Osteocyte (in vitro differentiated cells): Measurements from ENCODE around the gene FAF2. TPM values are rescaled to one million over a fixed set of nuclear protein-coding genes. Genes with fewer than 3 reads are reported as not detected.

Experiments
- DNase-seq: peaks from one replicate; pipeline ENCODE4 v3.0.0; 2021; ENCODE audit warnings: mixed read lengths; ENCODE audit not compliant: unreplicated experiment; ENCODE audit errors: extremely low spot score
- H3K27ac Mint-ChIP-seq: one replicate; pipeline ENCODE4 v1.8.0; 2021; ENCODE audit warnings: mild to moderate bottlenecking, mixed read lengths; ENCODE audit not compliant: unreplicated experiment
- H3K27me3 Mint-ChIP-seq: one replicate; pipeline ENCODE4 v1.8.0; 2021; ENCODE audit warnings: mixed read lengths; ENCODE audit not compliant: unreplicated experiment
- H3K36me3 Mint-ChIP-seq: one replicate; pipeline ENCODE4 v1.8.0; 2021; ENCODE audit warnings: mixed read lengths; ENCODE audit not compliant: unreplicated experiment
- H3K4me1 Mint-ChIP-seq: one replicate; pipeline ENCODE4 v1.8.0; 2021; ENCODE audit warnings: mixed read lengths; ENCODE audit not compliant: unreplicated experiment
- H3K4me3 Mint-ChIP-seq: one replicate; pipeline ENCODE4 v1.8.0; 2021; ENCODE audit warnings: mild to moderate bottlenecking, moderate library complexity, mixed read lengths; ENCODE audit not compliant: unreplicated experiment
- H3K9me3 Mint-ChIP-seq: one replicate; pipeline ENCODE4 v1.8.0; 2021; ENCODE audit warnings: mixed read lengths; ENCODE audit not compliant: unreplicated experiment
- total RNA-seq: library from RNA; stranded (reverse); gene quantifications from 2 replicates; pipeline ENCODE4 v1.2.1, GENCODE V29; 2021
- TF ChIP-seq, protein P1 (sequence below): fragments of 200-600 bp; sonication (generic); IDR thresholded peaks from 2 replicates; pipeline ENCODE4 v1.5.0; 2021; ENCODE audit warnings: antibody characterized with exemption, mild to moderate bottlenecking, moderate library complexity

Gene FAF2
- total RNA-seq, 1 donor from 2014 or later, result 46.9 TPM

- H3K9me3 Mint-ChIP-seq, result peaks cover 5% of the 10 kb centered on the region
- DNase-seq, result no peak
- peaks cover 20% of the 10 kb centered on the region for H3K36me3 Mint-ChIP-seq
- TF ChIP-seq, protein P1, sequence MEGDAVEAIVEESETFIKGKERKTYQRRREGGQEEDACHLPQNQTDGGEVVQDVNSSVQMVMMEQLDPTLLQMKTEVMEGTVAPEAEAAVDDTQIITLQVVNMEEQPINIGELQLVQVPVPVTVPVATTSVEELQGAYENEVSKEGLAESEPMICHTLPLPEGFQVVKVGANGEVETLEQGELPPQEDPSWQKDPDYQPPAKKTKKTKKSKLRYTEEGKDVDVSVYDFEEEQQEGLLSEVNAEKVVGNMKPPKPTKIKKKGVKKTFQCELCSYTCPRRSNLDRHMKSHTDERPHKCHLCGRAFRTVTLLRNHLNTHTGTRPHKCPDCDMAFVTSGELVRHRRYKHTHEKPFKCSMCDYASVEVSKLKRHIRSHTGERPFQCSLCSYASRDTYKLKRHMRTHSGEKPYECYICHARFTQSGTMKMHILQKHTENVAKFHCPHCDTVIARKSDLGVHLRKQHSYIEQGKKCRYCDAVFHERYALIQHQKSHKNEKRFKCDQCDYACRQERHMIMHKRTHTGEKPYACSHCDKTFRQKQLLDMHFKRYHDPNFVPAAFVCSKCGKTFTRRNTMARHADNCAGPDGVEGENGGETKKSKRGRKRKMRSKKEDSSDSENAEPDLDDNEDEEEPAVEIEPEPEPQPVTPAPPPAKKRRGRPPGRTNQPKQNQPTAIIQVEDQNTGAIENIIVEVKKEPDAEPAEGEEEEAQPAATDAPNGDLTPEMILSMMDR, result no peak
- no peak overlapping the region for H3K27ac Mint-ChIP-seq
- no peaks in the 10 kb centered on the region for H3K27me3 Mint-ChIP-seq
- H3K4me3 Mint-ChIP-seq, result no peak overlapping the region
- H3K4me1 Mint-ChIP-seq, result peaks cover 26% of the 10 kb centered on the region
These were observed 22.4 kb downstream of the FAF2 start for GRCh38 chr5:176470539-176470938.

GRCh38 chr5:176471098-176471497, 22.9 kb downstream of the FAF2 start:
- Mint-ChIP-seq H3K36me3 (peaks cover 23% of the 10 kb centered on the region), H3K27me3 (no peaks in the 10 kb centered on the region), H3K4me1 (peaks cover 21% of the 10 kb centered on the region), H3K9me3 (peaks cover 5% of the 10 kb centered on the region), H3K4me3 (no peak overlapping the region), H3K27ac (no peak overlapping the region)
- no peak for DNase-seq
- TF ChIP-seq, protein P1, result no peak

- Mint-ChIP-seq H3K27ac (no peak overlapping the region), H3K4me1 (peaks cover 11% of the 10 kb centered on the region), H3K4me3 (no peak overlapping the region), H3K36me3 (peaks cover 25% of the 10 kb centered on the region), H3K9me3 (peaks cover 5% of the 10 kb centered on the region), H3K27me3 (no peaks in the 10 kb centered on the region)
- DNase-seq, result no peak
- TF ChIP-seq, protein P1, result no peak
These were observed 25.3 kb downstream of the FAF2 start for GRCh38 chr5:176473335-176474006.

GRCh38 chr5:176474476-176474875, 26.3 kb downstream of the FAF2 start:
- TF ChIP-seq, protein P1, result no peak
- no peak overlapping the region for H3K27ac Mint-ChIP-seq
- DNase-seq, result no peak
- no peaks in the 10 kb centered on the region for H3K27me3 Mint-ChIP-seq
- peaks cover 30% of the 10 kb centered on the region for H3K36me3 Mint-ChIP-seq
- H3K4me3 Mint-ChIP-seq, result no peak overlapping the region
- H3K9me3 Mint-ChIP-seq, result peaks cover 5% of the 10 kb centered on the region
- H3K4me1 Mint-ChIP-seq, result peaks cover 11% of the 10 kb centered on the region

- no peak overlapping the region for H3K27ac Mint-ChIP-seq
- no peaks in the 10 kb centered on the region for H3K9me3 Mint-ChIP-seq
These were observed 33.5 kb downstream of the FAF2 start for GRCh38 chr5:176481711-176482110.

More at GRCh38 chr5:176481711-176482110, 33.5 kb downstream of the FAF2 start:
- Mint-ChIP-seq H3K4me1 (no peaks in the 10 kb centered on the region), H3K36me3 (peaks cover 36% of the 10 kb centered on the region), H3K27me3 (no peaks in the 10 kb centered on the region), H3K4me3 (no peak overlapping the region)
- no peak for DNase-seq
- TF ChIP-seq, protein P1, result no peak
